ENCODE results near the gene SHF. TPM values are rescaled to one million over a fixed set of nuclear protein-coding genes. Genes with fewer than 3 reads are reported as not detected.

SHF gene
- polyA plus RNA-seq, 3 donors = 0.58 to 0.70 (median 0.67) TPM

DNA sequence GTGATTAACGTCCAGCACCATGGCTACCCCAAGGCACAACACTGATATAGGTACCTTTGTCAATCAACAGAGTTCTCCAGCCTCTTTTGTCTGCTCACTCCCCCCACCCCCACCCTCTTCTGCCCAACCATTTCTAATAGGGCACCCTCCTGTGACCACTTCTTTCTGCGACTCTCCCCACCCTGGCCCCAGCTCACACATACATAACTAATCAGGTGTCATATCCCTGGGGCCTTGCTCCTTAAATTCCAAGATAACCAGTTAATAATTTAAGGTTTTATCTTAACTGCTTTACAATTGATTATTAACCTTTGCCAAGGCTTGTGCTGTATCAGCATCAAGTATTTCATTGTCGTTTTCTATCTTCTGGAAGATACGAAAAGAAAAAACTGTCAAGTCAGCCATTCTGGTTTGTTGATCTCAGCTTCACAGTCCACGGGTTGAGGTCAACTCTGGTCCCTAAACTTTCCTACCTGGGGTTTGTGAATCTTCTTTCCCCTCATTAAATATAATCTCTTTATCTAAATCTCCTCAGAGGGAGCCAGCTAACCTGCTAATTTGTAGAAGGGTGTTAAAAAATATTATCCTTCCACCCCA lies 37.0 kb upstream of the SHF start:
- 57% methylated on average over 3 of the region's 5 CpGs for WGBS (ENCODE audit: insufficient coverage)
- Histone ChIP-seq H4K20me1 (ENCODE audit: insufficient read depth, low read length) (no peaks in the 10 kb centered on the region), H3K4me1 (ENCODE audit: control insufficient read depth in 1 of 2, insufficient read depth in 2 of 2, low read length in 2 of 2) (no peaks in the 10 kb centered on the region), H3K79me2 (ENCODE audit: insufficient read depth, low read length) (no peaks in the 10 kb centered on the region), H3K4me2 (replicated peaks; ENCODE audit: extremely low read depth, low read length, poor library complexity, severe bottlenecking) (no peak overlapping the region), H2AFZ (ENCODE audit: insufficient read depth, low read depth, low read length, poor library complexity, severe bottlenecking) (no peak overlapping the region), H3K36me3 (replicated peaks in 1 of 2; ENCODE audit: control insufficient read depth in 1 of 2, insufficient read depth in 2 of 2, low read length in 2 of 2) (no peaks in the 10 kb centered on the region), H3K27ac (ENCODE audit: low read depth in 1 of 2, low read length in 2 of 2) (no peak overlapping the region), H3K9me3 (replicated peaks in 1 of 2; ENCODE audit: control insufficient read depth in 1 of 2, insufficient read depth in 1 of 2, low read length in 2 of 2) (no peaks in the 10 kb centered on the region), H3K27me3 (ENCODE audit: control insufficient read depth in 2 of 2, insufficient read depth in 2 of 2, low read length in 2 of 2) (peaks cover 2 to 11% of the 10 kb centered on the region in 2 donors), H3K4me3 (replicated peaks in 1 of 3; ENCODE audit: low read depth in 2 of 3, low read length in 3 of 3) (no peak overlapping the region), H3K9ac (ENCODE audit: insufficient read depth, low read length, poor library complexity, severe bottlenecking) (no peak overlapping the region)
- Mint-ChIP-seq H3K9me3 (peaks cover 0 to 4% (median 0%) of the 10 kb centered on the region in 7 donors), H3K27ac (no peak overlapping the region), H3K4me3 (no peak overlapping the region), H3K27me3 (ENCODE audit: low read depth in 3 of 3) (peaks cover 8 to 18% (median 16%) of the 10 kb centered on the region in 3 donors), H3K4me1 (no peaks in the 10 kb centered on the region), H3K36me3 (no peaks in the 10 kb centered on the region)
- intact Hi-C loops (cut with micrococcal nuclease) = no loop called here
- TF ChIP-seq, protein P1, sequence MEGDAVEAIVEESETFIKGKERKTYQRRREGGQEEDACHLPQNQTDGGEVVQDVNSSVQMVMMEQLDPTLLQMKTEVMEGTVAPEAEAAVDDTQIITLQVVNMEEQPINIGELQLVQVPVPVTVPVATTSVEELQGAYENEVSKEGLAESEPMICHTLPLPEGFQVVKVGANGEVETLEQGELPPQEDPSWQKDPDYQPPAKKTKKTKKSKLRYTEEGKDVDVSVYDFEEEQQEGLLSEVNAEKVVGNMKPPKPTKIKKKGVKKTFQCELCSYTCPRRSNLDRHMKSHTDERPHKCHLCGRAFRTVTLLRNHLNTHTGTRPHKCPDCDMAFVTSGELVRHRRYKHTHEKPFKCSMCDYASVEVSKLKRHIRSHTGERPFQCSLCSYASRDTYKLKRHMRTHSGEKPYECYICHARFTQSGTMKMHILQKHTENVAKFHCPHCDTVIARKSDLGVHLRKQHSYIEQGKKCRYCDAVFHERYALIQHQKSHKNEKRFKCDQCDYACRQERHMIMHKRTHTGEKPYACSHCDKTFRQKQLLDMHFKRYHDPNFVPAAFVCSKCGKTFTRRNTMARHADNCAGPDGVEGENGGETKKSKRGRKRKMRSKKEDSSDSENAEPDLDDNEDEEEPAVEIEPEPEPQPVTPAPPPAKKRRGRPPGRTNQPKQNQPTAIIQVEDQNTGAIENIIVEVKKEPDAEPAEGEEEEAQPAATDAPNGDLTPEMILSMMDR (IDR thresholded peaks at IDR 0.05) = no peak
- no peak for DNase-seq

GRCh38 chr15:45221967-45222366 lies 34.2 kb upstream of the SHF start:
- intact Hi-C loops (cut with micrococcal nuclease) = no loop called here
- H3K4me1 ChIP-seq (ENCODE audit: control insufficient read depth in 1 of 2, insufficient read depth in 2 of 2, low read length in 2 of 2) = no peaks in the 10 kb centered on the region
- H3K27ac ChIP-seq (ENCODE audit: low read depth in 1 of 2, low read length in 2 of 2) = no peak overlapping the region
- no peaks in the 10 kb centered on the region for H3K9me3 ChIP-seq (replicated peaks in 1 of 2; ENCODE audit: control insufficient read depth in 1 of 2, insufficient read depth in 1 of 2, low read length in 2 of 2)
- H3K4me1 Mint-ChIP-seq = no peaks in the 10 kb centered on the region
- H3K9me3 Mint-ChIP-seq = peaks cover 0 to 4% (median 0%) of the 10 kb centered on the region in 7 donors
- H3K27me3 Mint-ChIP-seq (ENCODE audit: low read depth in 3 of 3) = peaks cover 5 to 20% (median 18%) of the 10 kb centered on the region in 3 donors
- no peak for DNase-seq
- no peak overlapping the region for H3K9ac ChIP-seq (ENCODE audit: insufficient read depth, low read length, poor library complexity, severe bottlenecking)
- no peaks in the 10 kb centered on the region for H3K36me3 Mint-ChIP-seq
- WGBS (ENCODE audit: insufficient coverage) = 74% methylated on average over 3 of the region's 4 CpGs
- H3K79me2 ChIP-seq (ENCODE audit: insufficient read depth, low read length) = no peaks in the 10 kb centered on the region
- peaks cover 2 to 11% of the 10 kb centered on the region in 2 donors for H3K27me3 ChIP-seq (ENCODE audit: control insufficient read depth in 2 of 2, insufficient read depth in 2 of 2, low read length in 2 of 2)
- no peaks in the 10 kb centered on the region for H4K20me1 ChIP-seq (ENCODE audit: insufficient read depth, low read length)
- no peak overlapping the region for H3K4me3 ChIP-seq (replicated peaks in 1 of 3; ENCODE audit: low read depth in 2 of 3, low read length in 3 of 3)
- no peak overlapping the region for H3K4me3 Mint-ChIP-seq
- TF ChIP-seq, protein P1 (IDR thresholded peaks at IDR 0.05) = no peak
- H3K4me2 ChIP-seq (replicated peaks; ENCODE audit: extremely low read depth, low read length, poor library complexity, severe bottlenecking) = no peak overlapping the region
- H2AFZ ChIP-seq (ENCODE audit: insufficient read depth, low read depth, low read length, poor library complexity, severe bottlenecking) = no peak overlapping the region
- no peak overlapping the region for H3K27ac Mint-ChIP-seq
- H3K36me3 ChIP-seq (replicated peaks in 1 of 2; ENCODE audit: control insufficient read depth in 1 of 2, insufficient read depth in 2 of 2, low read length in 2 of 2) = no peaks in the 10 kb centered on the region
